Endothelial cell of umbilical vein (primary cell): Measurements from ENCODE around the gene NANS. TPM values are rescaled to one million over a fixed set of nuclear protein-coding genes. Genes with fewer than 3 reads are reported as not detected.

Experiments used
- BruUV-seq: library from RNA; stranded (reverse); fragments of 400-500 nt; replicated peaks from 2 replicates; lab custom pipeline; 2021; lab: Mats Ljungman, UMichigan
- CTCF ChIA-PET: fragments of 300-600, 350-600 bp; sonication (Branson Sonifier 250); formaldehyde crosslinking; loops from one replicate; lab custom pipeline; 2021; ENCODE audit warnings: antibody characterized with exemption, inconsistent platforms; lab: Charles Lee
- POLR2A ChIA-PET: fragments of 300-600, 350-600 bp; sonication (Branson Sonifier 250); formaldehyde crosslinking; loops from one replicate; lab custom pipeline; 2021; ENCODE audit warnings: antibody characterized with exemption, inconsistent platforms; lab: Charles Lee
- DNase-seq: peaks from one replicate; pipeline ENCODE4 v3.0.0-alpha.2; 2011; ENCODE audit warnings: low read depth, low spot score
- FAIRE-seq: peaks from 2 replicates; lab custom pipeline; 2011; peaks lifted over from hg19 to GRCh38; lab: Jason Lieb, UNC
- H2AFZ ChIP-seq: 2 replicates; pipeline ENCODE4 v1.6.0; 2012; ENCODE audit warnings: low read depth, low read length, control low read depth, inconsistent platforms
- H3K27ac ChIP-seq: 2 replicates; pipeline ENCODE4 v1.5.1; 2011; ENCODE audit warnings: low read depth, mild to moderate bottlenecking, control low read depth, low read length, moderate library complexity; ENCODE audit not compliant: insufficient read depth
- H3K27me3 ChIP-seq, 2 experiments: 2 replicates each; pipeline versions ENCODE4 v1.6.0 to v1.6.1; 2011; ENCODE audit warnings: low read length in 2 of 2, mixed read lengths in 1 of 2; ENCODE audit not compliant: control insufficient read depth in 2 of 2, insufficient read depth in 2 of 2
- H3K36me3 ChIP-seq, 2 experiments: 2 replicates in 1 of 2; 3 replicates in 1 of 2; pipeline ENCODE4 v1.5.1; 2011; ENCODE audit warnings: low read length in 2 of 2, mild to moderate bottlenecking in 1 of 2, moderate library complexity in 1 of 2; ENCODE audit not compliant: control insufficient read depth in 2 of 2, insufficient read depth in 2 of 2; ENCODE audit errors: extremely low read depth in 1 of 2
- H3K4me1 ChIP-seq: 3 replicates; pipeline ENCODE4 v1.5.1; 2011; ENCODE audit warnings: mild to moderate bottlenecking, low read length; ENCODE audit not compliant: control insufficient read depth, insufficient read depth; ENCODE audit errors: extremely low read depth
- H3K4me2 ChIP-seq: 2 replicates; pipeline ENCODE4 v1.6.1; 2011; ENCODE audit warnings: low read length, control low read depth, mixed read lengths; ENCODE audit not compliant: insufficient read depth
- H3K4me3 ChIP-seq, 3 experiments: fragments of 200-600 bp in 1 of 3; sonication (generic), shearing (Covaris generic) in 1 of 3; replicated peaks in 1 of 3; 2 replicates each; pipeline ENCODE4 v1.5.1; 2011 to 2016; ENCODE audit warnings: control low read depth in 3 of 3, low read length in 3 of 3, mild to moderate bottlenecking in 2 of 3, inconsistent platforms in 1 of 3, low read depth in 1 of 3, moderate library complexity in 1 of 3; ENCODE audit not compliant: insufficient read depth in 1 of 3
- H3K79me2 ChIP-seq: 2 replicates; pipeline ENCODE4 v1.6.0; 2012; ENCODE audit warnings: low read length, inconsistent platforms; ENCODE audit not compliant: control insufficient read depth, insufficient read depth
- H3K9ac ChIP-seq: replicated peaks from 2 replicates; pipeline ENCODE3; 2011; ENCODE audit warnings: low read length, control low read depth; ENCODE audit not compliant: insufficient read depth; ENCODE audit errors: extremely low read depth
- H3K9me1 ChIP-seq: replicated peaks from 3 replicates; pipeline ENCODE4 v1.6.0; 2011; ENCODE audit warnings: mild to moderate bottlenecking, low read length; ENCODE audit not compliant: control insufficient read depth, insufficient read depth; ENCODE audit errors: extremely low read depth
- H3K9me3 ChIP-seq: replicated peaks from 2 replicates; pipeline ENCODE4 v1.5.1; 2012; ENCODE audit warnings: low read length, inconsistent platforms; ENCODE audit not compliant: control insufficient read depth, insufficient read depth
- H4K20me1 ChIP-seq: replicated peaks from 2 replicates; pipeline ENCODE3; 2011; ENCODE audit warnings: mild to moderate bottlenecking, low read length; ENCODE audit not compliant: control insufficient read depth, insufficient read depth; ENCODE audit errors: extremely low read depth
- CTCF ChIP-seq, 2 donors: IDR thresholded peaks; 1 replicate in 1 of 2; 2 replicates in 1 of 2; pipeline ENCODE4 v1.5.1; 2011; ENCODE audit warnings: low read length in 2 of 2, mild to moderate bottlenecking in 2 of 2, moderate library complexity in 2 of 2, control low read depth in 1 of 2, inconsistent platforms in 1 of 2, low read depth in 1 of 2; ENCODE audit not compliant: insufficient read depth in 1 of 2; ENCODE audit errors: extremely low read depth in 1 of 2
- EZH2 ChIP-seq: IDR thresholded peaks from 2 replicates; pipeline ENCODE4 v1.6.1; 2012; ENCODE audit warnings: borderline replicate concordance, low read depth, mild to moderate bottlenecking, moderate library complexity, low read length, inconsistent platforms; ENCODE audit not compliant: severe bottlenecking
- FOS ChIP-seq: IDR thresholded peaks from 2 replicates; pipeline ENCODE4 v1.6.1; 2011; ENCODE audit warnings: mild to moderate bottlenecking, low read length, moderate library complexity, borderline replicate concordance; ENCODE audit not compliant: insufficient read depth
- GATA2 ChIP-seq: IDR thresholded peaks from 2 replicates; pipeline ENCODE4 v1.7.0; 2011; ENCODE audit warnings: low read depth, mild to moderate bottlenecking, moderate library complexity, mixed read lengths, low read length; ENCODE audit not compliant: insufficient read length, insufficient read depth
- JUN ChIP-seq: IDR thresholded peaks from 2 replicates; pipeline ENCODE4 v1.6.1; 2011; ENCODE audit warnings: borderline replicate concordance, low read depth; ENCODE audit not compliant: insufficient read length, insufficient read depth
- MYC ChIP-seq: IDR thresholded peaks from one replicate; pipeline ENCODE4 v1.6.1; 2011; ENCODE audit warnings: mild to moderate bottlenecking, low read depth, low read length
- POLR2A ChIP-seq: IDR thresholded peaks from 2 replicates; pipeline ENCODE4 v1.6.1; 2012; ENCODE audit warnings: low read depth, mild to moderate bottlenecking, control low read depth, low read length
- POLR2AphosphoS5 ChIP-seq: IDR thresholded peaks from 2 replicates; pipeline ENCODE4 v1.6.1; 2012; ENCODE audit warnings: low read depth, mild to moderate bottlenecking, control low read depth, low read length, moderate library complexity; ENCODE audit not compliant: insufficient read depth
- dilution Hi-C: fragments of 300-500 bp; cut with MboI; formaldehyde crosslinking; loops from one replicate; pipeline ENCODE4 v1.15.0; 2019; ENCODE audit warnings: low sequenced_read_pairs; ENCODE audit not compliant: extremely low pct_ligation_motif_present
- intact Hi-C: fragments of 100-400 bp; cut with micrococcal nuclease; formaldehyde crosslinking; loops from one replicate; pipeline ENCODE4 v1.10.0; 2022
- polyA plus RNA-seq, 4 experiments: library from polyadenylated mRNA; depleted of rRNA in 3 of 4; stranded (reverse) in 3 of 4; unstranded in 1 of 4; fragments of >200 nt; gene quantifications; 2 replicates each; pipeline versions ENCODE4 v1.2.1 to v1.2.3, GENCODE V29; 2011 to 2012; ENCODE audit warnings: missing spikeins in 1 of 4
- total RNA-seq: library from RNA; stranded (reverse); gene quantifications from 2 replicates; pipeline ENCODE4 v1.2.3, GENCODE V29; 2021
- TF ChIP-seq, protein P1 (sequence below): IDR thresholded peaks from 2 replicates; pipeline ENCODE4 v1.6.1; 2011; ENCODE audit not compliant: insufficient read depth, insufficient read length

NANS gene
- total and polyA plus RNA-seq, 2 donors (not counting 3 experiments of a cell fraction or from before 2014, with no cell fraction given): 85.1 to 108 TPM

DNA sequence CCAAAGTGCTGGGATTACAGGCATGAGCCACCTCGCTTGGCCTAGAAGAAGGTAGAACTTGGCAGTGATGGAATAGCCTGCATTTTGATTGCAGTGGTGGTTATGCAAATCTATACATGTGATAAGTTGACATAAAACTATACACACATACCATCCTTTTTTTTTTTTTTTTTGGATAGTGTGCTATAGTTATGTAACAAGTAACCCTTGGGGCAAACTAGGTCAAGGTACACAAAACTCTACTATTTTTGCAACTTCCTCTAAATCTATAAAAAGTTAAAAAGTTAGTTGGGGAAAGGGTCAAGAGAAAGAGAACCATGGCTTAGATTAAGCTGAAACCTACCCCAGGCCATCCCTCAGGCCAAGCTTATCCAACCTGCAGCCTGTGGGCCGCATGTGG, 51.4 kb downstream of the NANS start:
- Histone ChIP-seq H3K27me3 (no peaks in the 10 kb centered on the region), H2AFZ (no peak overlapping the region), H3K9me3 (no peaks in the 10 kb centered on the region), H3K4me3 (no peak overlapping the region), H3K27ac (no peak overlapping the region), H3K79me2 (no peaks in the 10 kb centered on the region), H3K9me1 (no peaks in the 10 kb centered on the region), H3K4me1 (no peaks in the 10 kb centered on the region), H4K20me1 (no peaks in the 10 kb centered on the region), H3K4me2 (no peak overlapping the region), H3K36me3 (no peaks in the 10 kb centered on the region), H3K9ac (no peak overlapping the region)
- dilution Hi-C loops: no loop called here
- TF ChIP-seq, protein P1, sequence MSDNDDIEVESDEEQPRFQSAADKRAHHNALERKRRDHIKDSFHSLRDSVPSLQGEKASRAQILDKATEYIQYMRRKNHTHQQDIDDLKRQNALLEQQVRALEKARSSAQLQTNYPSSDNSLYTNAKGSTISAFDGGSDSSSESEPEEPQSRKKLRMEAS: no peak
- CTCF ChIA-PET: no interaction called here
- DNase-seq (no peak), FAIRE-seq (no peak)
- POLR2A ChIA-PET: no interaction called here
- intact Hi-C loops: no loop called here
- no TSS peak for BruUV-seq

GRCh38 chr9:98108531-98109031, 52.0 kb downstream of the NANS start:
- no peak for FAIRE-seq
- DNase-seq: no peak
- dilution Hi-C loops (no loop called here), intact Hi-C loops (no loop called here)
- Histone ChIP-seq H3K9me3 (no peaks in the 10 kb centered on the region), H3K9ac (no peak overlapping the region), H3K79me2 (no peaks in the 10 kb centered on the region), H2AFZ (no peak overlapping the region), H3K9me1 (no peaks in the 10 kb centered on the region), H4K20me1 (no peaks in the 10 kb centered on the region), H3K36me3 (no peaks in the 10 kb centered on the region), H3K27me3 (no peaks in the 10 kb centered on the region), H3K4me2 (no peak overlapping the region), H3K27ac (no peak overlapping the region), H3K4me1 (no peaks in the 10 kb centered on the region), H3K4me3 (no peak overlapping the region)
- no TSS peak for BruUV-seq
- ChIA-PET POLR2A (no interaction called here), CTCF (no interaction called here)
- TF ChIP-seq, protein P1: no peak
- TF ChIP-seq EZH2 (no peak), POLR2AphosphoS5 (no peak), MYC (no peak), JUN (no peak), GATA2 (no peak), POLR2A (no peak), FOS (no peak), CTCF (IDR thresholded peaks at IDR 0.05; ENCODE audit: extremely low read depth in 1 of 2, insufficient read depth in 1 of 2, low read depth in 1 of 2, low read length in 2 of 2) (no peak)
